HG03175 (cell line): ENCODE results near the gene ADGRF5.

Source experiments
- ATAC-seq: cut with Tn5 transposase; IDR thresholded peaks from one replicate; pipeline ENCODE4 v1.9.1; 2021; ENCODE audit warnings: mild to moderate bottlenecking, moderate library complexity; ENCODE audit not compliant: unreplicated experiment

ADGRF5 gene

GRCh38 chr6:46931416-46931815 is 9.7 kb upstream of the ADGRF5 start:
- no peak for ATAC-seq

- ATAC-seq: no peak
Observed at GRCh38 chr6:46930331-46930730, 8.6 kb upstream of the ADGRF5 start.

GRCh38 chr6:46927066-46927465 is 5.3 kb upstream of the ADGRF5 start:
- ATAC-seq: no peak

GRCh38 chr6:46926481-46926880 is 4.7 kb upstream of the ADGRF5 start:
- no peak for ATAC-seq

GRCh38 chr6:46925563-46926253 is 4.0 kb upstream of the ADGRF5 start:
- ATAC-seq: no peak

GRCh38 chr6:46923476-46923875 is 1.7 kb upstream of the ADGRF5 start:
- no peak for ATAC-seq

GRCh38 chr6:46921059-46921458 is 679 bp downstream of the ADGRF5 start:
- no peak for ATAC-seq

- no peak for ATAC-seq
Observed at GRCh38 chr6:46918806-46919205, 2.9 kb downstream of the ADGRF5 start.

GRCh38 chr6:46917002-46917545 is 4.7 kb downstream of the ADGRF5 start:
- ATAC-seq: no peak

- no peak for ATAC-seq
Observed at GRCh38 chr6:46915866-46916265, 5.9 kb downstream of the ADGRF5 start.

GRCh38 chr6:46915380-46915779 is 6.4 kb downstream of the ADGRF5 start:
- no peak for ATAC-seq

GRCh38 chr6:46914279-46914810 is 7.4 kb downstream of the ADGRF5 start:
- no peak for ATAC-seq

GRCh38 chr6:46909371-46909770 is 12.4 kb downstream of the ADGRF5 start:
- no peak for ATAC-seq

- ATAC-seq: no peak
Observed at GRCh38 chr6:46906776-46907175, 15.0 kb downstream of the ADGRF5 start.

- no peak for ATAC-seq
Observed at GRCh38 chr6:46904117-46904516, 17.6 kb downstream of the ADGRF5 start.

GRCh38 chr6:46903175-46903574 is 18.6 kb downstream of the ADGRF5 start:
- no peak for ATAC-seq

- no peak for ATAC-seq
Observed at GRCh38 chr6:46901882-46902314, 19.8 kb downstream of the ADGRF5 start.

- no peak for ATAC-seq
Observed at GRCh38 chr6:46900266-46900665, 21.5 kb downstream of the ADGRF5 start.

- ATAC-seq: no peak
Observed at GRCh38 chr6:46899659-46900058, 22.1 kb downstream of the ADGRF5 start.

GRCh38 chr6:46898006-46898405 is 23.7 kb downstream of the ADGRF5 start:
- ATAC-seq: no peak

GRCh38 chr6:46896871-46897270 is 24.9 kb downstream of the ADGRF5 start:
- ATAC-seq: no peak

GRCh38 chr6:46895930-46896329 is 25.8 kb downstream of the ADGRF5 start:
- no peak for ATAC-seq

GRCh38 chr6:46894433-46894832 is 27.3 kb downstream of the ADGRF5 start:
- no peak for ATAC-seq
